Mesothelial cell of epicardium (in vitro differentiated cells): Measurements from ENCODE around the gene SMURF2. TPM values are rescaled to one million over a fixed set of nuclear protein-coding genes. Genes with fewer than 3 reads are reported as not detected.

Source experiments
- DNase-seq, 2 experiments: peaks; one replicate each; pipeline ENCODE4 v3.0.0; 2021; ENCODE audit warnings: low spot score in 2 of 2; ENCODE audit not compliant: unreplicated experiment in 2 of 2
- H3K27ac Mint-ChIP-seq: 2 replicates; pipeline ENCODE4 v1.8.0; 2021; ENCODE audit warnings: mixed read lengths
- H3K27me3 Mint-ChIP-seq: 2 replicates; pipeline ENCODE4 v1.8.0; 2021; ENCODE audit warnings: low read depth, mixed read lengths
- H3K36me3 Mint-ChIP-seq: 2 replicates; pipeline ENCODE4 v1.8.0; 2021; ENCODE audit warnings: mixed read lengths
- H3K4me1 Mint-ChIP-seq: 2 replicates; pipeline ENCODE4 v1.8.0; 2021; ENCODE audit warnings: mixed read lengths
- H3K4me3 Mint-ChIP-seq: 2 replicates; pipeline ENCODE4 v1.8.0; 2021; ENCODE audit warnings: mild to moderate bottlenecking, moderate library complexity, mixed read lengths
- H3K9me3 Mint-ChIP-seq: 2 replicates; pipeline ENCODE4 v1.8.0; 2021; ENCODE audit warnings: mixed read lengths
- CTCF ChIP-seq: fragments of 200-600 bp; sonication (generic); IDR thresholded peaks from one replicate; pipeline ENCODE4 v1.5.0; 2021; ENCODE audit warnings: antibody characterized with exemption; ENCODE audit not compliant: unreplicated experiment
- total RNA-seq: library from RNA; stranded (reverse); gene quantifications from 3 replicates; pipeline ENCODE4 v1.2.1, GENCODE V29; 2021

Gene SMURF2
- 39.9 to 41.2 TPM (median 40.1 TPM) in 3 replicates for total RNA-seq

- TF ChIP-seq CTCF: no peak
- peak; percentile 73 to 76 for DNase-seq
- Mint-ChIP-seq H3K9me3 (no peaks in the 10 kb centered on the region), H3K27ac (peak within 1 kb of the TSS; percentile 94), H3K4me1 (peaks cover 27% of the 10 kb centered on the region), H3K4me3 (peak within 1 kb of the TSS; percentile 99), H3K36me3 (no peaks in the 10 kb centered on the region), H3K27me3 (no peaks in the 10 kb centered on the region)
Observed at GRCh38 chr17:64661976-64662773, at the start of gene SMURF2. SMURF2 (minus strand) TSS chr17:64662307; CDS start chr17:64661880, 427 bp downstream.

DNA sequence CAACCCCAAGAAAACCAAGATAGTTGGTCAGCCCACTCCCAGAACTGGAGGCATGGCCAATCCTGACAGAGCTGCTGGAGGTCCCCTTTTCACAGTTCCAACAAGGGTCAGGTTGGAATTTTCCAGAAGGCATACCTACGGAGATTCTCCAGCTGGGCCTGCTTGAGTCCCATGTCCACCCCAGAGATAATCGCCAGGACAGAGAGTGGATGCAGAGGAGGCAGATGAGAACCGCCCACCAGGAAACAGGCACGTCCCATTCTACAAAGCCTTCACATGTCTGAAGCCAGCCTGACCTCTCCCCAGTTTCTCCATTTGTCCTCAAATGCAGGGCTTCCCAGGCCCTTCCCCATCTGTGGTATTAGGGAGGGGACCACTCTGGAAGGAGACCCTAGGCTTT lies 47.4 kb upstream of the SMURF2 start:
- Mint-ChIP-seq H3K27me3 (no peaks in the 10 kb centered on the region), H3K9me3 (no peaks in the 10 kb centered on the region), H3K36me3 (no peaks in the 10 kb centered on the region), H3K4me3 (no peak overlapping the region), H3K27ac (peak overlapping the region; percentile 85), H3K4me1 (peaks cover 36% of the 10 kb centered on the region)
- no peak for DNase-seq
- no peak for TF ChIP-seq CTCF

- peaks cover 30% of the 10 kb centered on the region for H3K4me1 Mint-ChIP-seq
- no peak overlapping the region for H3K4me3 Mint-ChIP-seq
- no peaks in the 10 kb centered on the region for H3K36me3 Mint-ChIP-seq
- DNase-seq: peak; percentile 32 to 53
- H3K9me3 Mint-ChIP-seq: peaks cover 9% of the 10 kb centered on the region
- no peaks in the 10 kb centered on the region for H3K27me3 Mint-ChIP-seq
- TF ChIP-seq CTCF: no peak
- H3K27ac Mint-ChIP-seq: peak overlapping the region; percentile 11
Observed at GRCh38 chr17:64707050-64707591, 45.0 kb upstream of the SMURF2 start.

- H3K4me3 Mint-ChIP-seq: no peak overlapping the region
- no peak for TF ChIP-seq CTCF
- peaks cover 29% of the 10 kb centered on the region for H3K4me1 Mint-ChIP-seq
- no peaks in the 10 kb centered on the region for H3K27me3 Mint-ChIP-seq
- peaks cover 9% of the 10 kb centered on the region for H3K9me3 Mint-ChIP-seq
- peak overlapping the region; percentile 11 for H3K27ac Mint-ChIP-seq
- DNase-seq: no peak
- H3K36me3 Mint-ChIP-seq: no peaks in the 10 kb centered on the region
Observed at GRCh38 chr17:64706224-64707049, 44.3 kb upstream of the SMURF2 start.

DNA sequence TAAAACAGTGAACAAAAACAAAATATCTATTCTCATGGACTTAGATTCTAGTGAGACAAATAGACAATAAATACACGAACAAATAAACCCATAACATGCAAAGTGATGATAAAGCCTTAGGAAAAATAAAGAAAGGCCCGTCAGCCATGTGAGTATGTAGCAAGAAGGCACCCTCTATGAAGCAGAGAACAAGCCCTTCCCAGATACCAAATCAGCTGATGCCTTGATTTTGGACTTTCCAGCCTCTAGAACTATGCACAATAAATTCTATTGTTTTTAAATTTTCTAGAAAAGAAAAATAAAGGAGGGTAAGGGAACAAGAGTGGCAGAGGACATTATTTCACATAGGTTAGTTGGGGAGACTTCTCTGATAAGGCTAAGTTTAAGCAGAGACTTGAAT lies 40.7 kb upstream of the SMURF2 start:
- no peak for TF ChIP-seq CTCF
- Mint-ChIP-seq H3K4me1 (peaks cover 14% of the 10 kb centered on the region), H3K36me3 (no peaks in the 10 kb centered on the region), H3K9me3 (peaks cover 9% of the 10 kb centered on the region), H3K27me3 (no peaks in the 10 kb centered on the region), H3K27ac (no peak overlapping the region), H3K4me3 (no peak overlapping the region)
- DNase-seq: no peak
